DMS53 treated with DMSO at 0.1 percent for 48 hours (cell line): ENCODE measurements around the gene KCNK17.

ENCODE experiments used
- DNase-seq: peaks from one replicate; lab custom pipeline; 2025; ENCODE audit not compliant: unreplicated experiment; lab: John Stamatoyannopoulos, UW

The KCNK17 gene

DNA sequence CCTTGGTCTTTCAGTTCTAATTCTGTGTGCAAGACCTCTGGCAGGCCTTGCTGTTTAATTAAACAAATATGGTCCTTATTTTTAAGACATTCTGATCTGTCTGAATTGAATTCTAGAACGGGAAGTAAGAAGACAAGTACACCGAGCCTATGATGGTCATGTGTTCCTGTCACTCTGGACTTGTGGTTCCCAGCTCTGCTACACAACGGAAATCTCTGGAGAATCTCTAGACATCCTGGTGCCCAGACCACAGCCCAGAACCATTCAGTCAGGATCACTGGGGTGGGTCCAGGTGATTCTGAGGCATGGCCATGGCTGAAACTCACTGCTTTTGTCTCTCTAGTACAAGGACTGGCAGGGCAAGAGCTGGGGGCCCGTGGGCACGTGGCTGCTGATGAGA, 24.2 kb upstream of the KCNK17 start:
- DNase-seq, result no peak

DNA sequence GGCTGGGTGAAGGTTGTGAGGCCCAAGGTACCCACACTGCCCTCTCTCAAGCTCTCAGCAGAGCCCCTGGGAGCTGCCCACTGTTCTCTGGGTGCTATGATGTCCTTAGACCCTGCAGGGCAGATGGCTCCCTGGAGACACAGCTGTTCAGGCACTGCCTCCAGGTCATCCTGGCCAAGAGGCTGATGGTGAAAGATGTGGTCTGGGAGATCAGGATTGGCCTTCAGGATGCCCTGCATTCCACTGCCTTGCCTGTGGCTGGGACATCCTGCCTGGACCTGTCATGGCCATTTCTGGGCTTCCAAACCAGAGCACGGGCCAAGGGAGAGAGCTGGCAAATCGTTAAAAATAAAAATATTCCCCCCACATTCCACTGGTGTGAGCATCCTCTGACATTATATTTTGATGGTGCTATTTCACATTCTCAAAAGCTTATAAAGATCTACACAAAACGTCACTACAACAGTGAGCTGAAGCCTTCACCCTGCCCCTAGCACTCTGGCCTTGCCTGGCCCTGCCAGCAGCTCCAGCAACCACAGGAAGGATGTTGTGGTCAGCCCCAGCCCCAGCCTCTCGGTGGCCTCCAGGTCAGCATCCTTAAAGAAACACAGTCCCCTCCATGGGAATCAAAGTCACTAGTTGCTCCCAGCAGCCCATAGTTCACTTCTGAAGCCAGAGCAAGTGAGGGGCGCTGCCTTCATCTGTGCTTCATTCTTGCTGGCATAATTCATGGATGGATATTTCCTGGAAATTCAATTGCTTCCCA, 21.7 kb upstream of the KCNK17 start:
- DNase-seq, result no peak

- no peak for DNase-seq
These were observed 19.6 kb upstream of the KCNK17 start for GRCh38 chr6:39333644-39334438.

GRCh38 chr6:39330476-39330875, 16.3 kb upstream of the KCNK17 start:
- no peak for DNase-seq

GRCh38 chr6:39330057-39330456, 15.8 kb upstream of the KCNK17 start:
- no peak for DNase-seq

DNA sequence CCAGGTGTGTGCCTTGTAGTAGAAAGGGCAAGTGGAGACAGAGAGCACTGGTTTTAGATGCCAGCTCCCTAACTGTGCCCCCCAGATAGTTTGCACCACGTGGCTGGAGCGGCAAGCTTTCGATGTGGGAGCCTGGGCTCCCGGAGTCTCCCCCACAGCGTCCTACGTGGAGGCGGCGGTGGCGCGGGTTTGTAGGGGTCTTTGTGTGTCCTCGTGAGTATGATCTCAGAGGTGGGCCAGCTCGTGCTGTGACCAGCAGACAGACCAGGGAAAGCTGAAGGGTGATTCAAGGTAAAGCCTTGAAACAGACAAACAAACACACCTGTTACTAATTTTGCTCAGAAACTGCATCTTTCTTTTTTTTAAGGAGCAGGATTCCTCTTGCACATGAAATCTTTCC, 13.8 kb upstream of the KCNK17 start:
- DNase-seq, result no peak

GRCh38 chr6:39327507-39327906, 13.3 kb upstream of the KCNK17 start:
- DNase-seq, result no peak

DNA sequence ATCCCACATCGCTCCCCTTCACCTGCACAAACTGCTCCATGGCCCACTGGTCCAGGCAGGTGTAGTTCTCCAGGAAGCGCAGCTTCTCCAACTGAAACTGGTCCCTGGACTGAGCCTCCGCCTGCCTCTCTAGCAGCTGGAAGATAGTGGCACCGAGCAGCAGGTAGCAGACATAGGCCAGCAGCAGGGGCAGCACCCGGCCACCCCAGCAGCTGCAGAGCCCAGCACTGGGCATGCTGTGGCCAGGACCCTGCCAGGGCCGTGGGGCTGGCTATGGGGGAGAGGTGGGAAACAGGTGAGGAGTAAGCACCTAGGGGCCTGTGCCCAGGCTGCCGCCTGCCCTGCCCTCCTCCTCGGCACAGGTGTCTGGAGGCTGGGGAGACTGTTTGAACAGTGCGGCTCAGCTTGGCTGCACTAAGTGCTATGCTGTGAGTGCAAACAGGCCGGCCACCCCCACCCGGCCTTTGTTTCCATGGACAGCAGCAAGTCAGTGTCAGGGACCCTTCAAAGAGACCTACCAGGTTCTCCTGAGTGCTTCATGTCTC, 8.2 kb upstream of the KCNK17 start, which contains the start of gene KCNK16:
Gene KCNK16, minus strand, starts transcription at position 397 of the 545 bp plus-strand sequence. Its CDS starts 162 bp downstream, at position 235.
- no peak for DNase-seq

DNA sequence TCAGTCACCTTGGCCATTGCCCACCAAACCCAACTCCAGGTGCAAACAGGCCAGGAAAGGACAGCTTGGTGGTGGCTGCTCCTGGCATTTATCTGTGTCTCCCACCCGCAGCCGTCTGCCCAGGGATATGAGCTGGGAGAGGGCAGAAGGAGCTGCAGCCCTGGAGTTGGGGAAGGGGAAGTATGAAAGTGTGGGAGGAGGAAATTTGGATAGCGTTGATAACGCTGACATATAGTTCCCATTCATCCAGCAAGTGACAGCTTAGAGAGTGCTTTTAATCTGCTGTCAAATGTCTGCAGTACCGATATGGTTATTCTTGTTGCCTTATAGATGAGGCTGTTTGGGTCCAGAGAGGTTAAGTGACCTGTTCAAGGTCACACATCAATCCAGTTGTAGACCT, 7.5 kb upstream of the KCNK17 start:
- no peak for DNase-seq

- DNase-seq, result no peak
These were observed 6.3 kb upstream of the KCNK17 start for GRCh38 chr6:39320363-39320984.

GRCh38 chr6:39319621-39320362, 5.6 kb upstream of the KCNK17 start:
- DNase-seq, result no peak

GRCh38 chr6:39317256-39317655, 3.0 kb upstream of the KCNK17 start:
- DNase-seq, result no peak

DNA sequence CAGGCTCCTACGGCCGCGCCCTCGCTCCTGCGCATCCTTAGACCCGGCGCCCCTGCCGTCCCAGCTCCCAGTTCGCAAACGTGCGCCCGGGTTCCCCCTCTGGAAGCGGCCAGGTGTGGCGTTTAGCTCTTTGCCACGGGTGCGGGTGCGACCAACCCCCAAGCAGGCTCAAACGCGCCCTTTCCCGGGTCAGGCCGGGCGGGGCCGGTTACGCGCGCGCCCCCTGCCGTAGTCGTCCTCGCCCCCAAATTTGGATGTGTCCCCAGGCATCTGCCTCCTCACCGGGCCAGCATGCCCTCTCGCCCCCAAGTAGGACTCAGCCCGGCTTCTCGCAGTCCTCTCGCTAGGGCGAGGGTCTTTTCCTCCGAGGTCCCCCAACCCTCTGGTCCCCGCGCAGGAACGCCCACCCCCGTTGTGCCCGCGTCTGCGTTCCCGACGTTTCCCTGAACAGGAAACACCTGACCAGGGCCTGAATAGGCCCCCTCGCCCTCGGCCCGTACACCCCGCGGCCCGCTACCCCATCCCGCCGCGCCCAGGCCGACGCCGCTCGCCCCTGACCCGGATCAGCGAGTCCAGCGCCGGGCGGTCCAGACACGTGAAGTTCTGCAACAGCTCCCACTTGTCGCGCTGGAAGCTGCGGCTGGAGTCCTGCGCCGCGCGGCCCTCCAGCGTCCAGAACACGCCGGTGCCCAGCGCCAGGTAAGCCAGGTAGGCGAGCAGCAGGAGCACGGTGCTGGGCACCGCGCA, 520 bp downstream of the KCNK17 start:
- DNase-seq, result no peak

GRCh38 chr6:39312912-39313525, 1.2 kb downstream of the KCNK17 start:
- DNase-seq, result no peak

- no peak for DNase-seq
These were observed 3.7 kb downstream of the KCNK17 start for GRCh38 chr6:39310542-39310941.

- peak; percentile 52 for DNase-seq
These were observed 4.2 kb downstream of the KCNK17 start for GRCh38 chr6:39309942-39310531.

DNA sequence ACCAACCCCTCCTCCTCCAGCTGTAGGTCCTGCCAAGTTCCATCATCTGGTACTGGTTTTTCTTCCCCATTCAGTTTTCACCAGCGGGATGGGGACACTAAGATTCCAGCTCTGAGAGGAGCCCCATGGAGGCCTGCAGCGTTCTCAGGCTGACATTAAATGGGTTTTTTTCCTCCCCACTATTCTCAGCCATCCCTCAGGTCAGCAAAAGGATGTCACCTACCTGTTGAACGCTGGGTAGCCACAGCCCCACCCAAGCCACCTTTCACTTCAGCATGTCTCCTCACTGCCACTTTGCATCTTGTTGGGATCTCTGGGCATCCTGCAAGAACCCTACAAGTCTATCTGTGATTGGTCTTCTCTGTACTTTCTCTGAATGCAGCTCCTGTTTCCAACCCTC, 6.8 kb downstream of the KCNK17 start:
- DNase-seq, result no peak

- DNase-seq, result no peak
These were observed 9.3 kb downstream of the KCNK17 start for GRCh38 chr6:39304951-39305350.

- no peak for DNase-seq
These were observed 10.6 kb downstream of the KCNK17 start for GRCh38 chr6:39303425-39304153.
